ENCODE results near the gene FRAT2.

GRCh38 chr10:97329766-97330165, 4.8 kb downstream of the FRAT2 start:
- TF ChIP-seq JUN (IDR thresholded peaks at IDR 0.05; ENCODE audit: borderline replicate concordance, insufficient read depth, insufficient read length, low read depth) = no peak
- TF ChIP-seq CTCF (IDR thresholded peaks at IDR 0.05; ENCODE audit: extremely low read depth in 1 of 2, insufficient read depth in 1 of 2, low read depth in 1 of 2, low read length in 2 of 2) = no peak
- TF ChIP-seq MYC (IDR thresholded peaks at IDR 0.05; ENCODE audit: low read depth, low read length) = no peak
- no peak for TF ChIP-seq EZH2 (IDR thresholded peaks at IDR 0.05; ENCODE audit: borderline replicate concordance, low read depth, low read length, severe bottlenecking)
- TF ChIP-seq POLR2AphosphoS5 (IDR thresholded peaks at IDR 0.05; ENCODE audit: insufficient read depth, low read depth, low read length) = no peak
- TF ChIP-seq POLR2A (IDR thresholded peaks at IDR 0.05; ENCODE audit: low read depth, low read length) = no peak

Data from endothelial cell of umbilical vein (primary cell).